ENCODE data around the gene CMIP. TPM values are rescaled to one million over a fixed set of nuclear protein-coding genes. Genes with fewer than 3 reads are reported as not detected.

The CMIP gene
- total and polyA plus RNA-seq, 10 of the 15 experiments (the other 5 are each of a cell fraction or from before 2014, with no cell fraction given) = 1.2 to 43.2 (median 4.4) TPM

DNA sequence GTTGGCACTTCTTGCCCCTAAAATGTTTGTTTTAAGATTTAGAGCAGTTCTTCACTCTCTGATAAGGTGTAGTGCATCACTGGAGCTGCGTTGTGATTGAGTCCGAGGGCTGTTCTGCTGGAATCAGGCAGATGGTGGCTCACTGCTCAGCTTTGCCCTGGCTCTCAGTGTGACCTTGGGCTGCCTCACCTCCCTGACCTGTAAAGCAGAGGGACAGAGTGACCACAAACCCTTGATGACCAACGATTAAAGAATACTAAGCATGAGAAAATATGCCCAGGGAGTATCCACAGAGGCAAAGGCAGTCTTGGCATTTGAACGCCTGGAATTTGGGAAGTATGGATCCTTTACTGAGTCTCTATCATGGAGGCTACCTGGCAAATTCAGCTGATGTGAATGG, 18.1 kb downstream of the CMIP start:
- in situ Hi-C loops (cut with MboI) (no loop called here), intact Hi-C loops (cut with micrococcal nuclease; ENCODE audit: unreplicated experiment) (no loop called here)
- WGBS (ENCODE audit: insufficient coverage, insufficient replicate concordance, low lambda C conversion rate, missing lambda C conversion rate) = 96% methylated on average over 4 of the region's 4 CpGs
- Histone ChIP-seq H2AFZ (ENCODE audit: control insufficient read depth, low read depth, low read length) (no peak overlapping the region), H3K36me3 (ENCODE audit: control insufficient read depth in 2 of 2, insufficient read depth in 2 of 2, low read length in 1 of 2) (peaks cover 0 to 7% of the 10 kb centered on the region in 2 experiments), H3K4me1 (ENCODE audit: control insufficient read depth, insufficient read depth, low read length) (0 out of 2 replicates have a peak, but pooled peaks cover 1% of the 10 kb centered on the region), H3K9me3 (replicated peaks; ENCODE audit: control insufficient read depth, insufficient read depth, low read length) (no peaks in the 10 kb centered on the region), H3K9ac (ENCODE audit: control insufficient read depth, insufficient read depth, low read length) (no peak overlapping the region), H3K4me2 (ENCODE audit: control insufficient read depth, insufficient read depth) (no peak overlapping the region), H3K79me2 (ENCODE audit: control insufficient read depth, insufficient read depth, low read length) (peaks cover 28% of the 10 kb centered on the region), H3K4me3 (no peak overlapping the region), H4K20me1 (ENCODE audit: control insufficient read depth, insufficient read depth) (no peaks in the 10 kb centered on the region), H3K27me3 (replicated peaks in 1 of 2; ENCODE audit: control insufficient read depth in 2 of 2, insufficient read depth in 2 of 2, low read length in 1 of 2) (no peaks in the 10 kb centered on the region), H3K27ac (ENCODE audit: control insufficient read depth, insufficient read depth) (no peak overlapping the region)
- ChIA-PET POLR2A (no interaction called here), SMC1A (ENCODE audit: uncharacterized antibody, unreplicated experiment) (interaction anchor here (0.9 to 1.2 kb wide), 3 partner anchors 12 to 19 kb away, joined by 3 read pairs; no protein-coding TSS in a partner anchor), RAD21 (ENCODE audit: unreplicated experiment) (interaction anchor here (1.1 kb wide), 1 partner anchor 22 kb away, joined by 3 read pairs; no protein-coding TSS in a partner anchor), CTCF (no interaction called here)
- DNase-seq (ENCODE audit: low read depth, low spot score) (no peak), ATAC-seq (no peak), FAIRE-seq (no peak)
- TF ChIP-seq NFYB (IDR thresholded peaks at IDR 0.05; ENCODE audit: insufficient read depth, low read depth, low read length) (no peak), ASH2L (IDR thresholded peaks at IDR 0.05; ENCODE audit: borderline replicate concordance, low read depth) (no peak), ZNF217 (IDR thresholded peaks at IDR 0.05) (no peak), SRF (IDR thresholded peaks at IDR 0.05; ENCODE audit: low read depth in 2 of 2, low read length in 2 of 2) (no peak), BRCA1 (IDR thresholded peaks at IDR 0.05; ENCODE audit: low read depth, low read length) (no peak), HCFC1 (IDR thresholded peaks at IDR 0.05; ENCODE audit: low read length) (no peak), BACH1 (IDR thresholded peaks at IDR 0.05; ENCODE audit: borderline replicate concordance) (no peak), NR2F1 (conservative IDR thresholded peaks at IDR 0.05) (no peak), STAT3 (IDR thresholded peaks at IDR 0.05; ENCODE audit: low read depth, low read length) (no peak), MYB (IDR thresholded peaks at IDR 0.05; ENCODE audit: borderline replicate concordance, low read depth, low read length) (no peak), RUNX3 (IDR thresholded peaks at IDR 0.05; ENCODE audit: low read length) (no peak)
- TF ChIP-seq, protein P1, sequence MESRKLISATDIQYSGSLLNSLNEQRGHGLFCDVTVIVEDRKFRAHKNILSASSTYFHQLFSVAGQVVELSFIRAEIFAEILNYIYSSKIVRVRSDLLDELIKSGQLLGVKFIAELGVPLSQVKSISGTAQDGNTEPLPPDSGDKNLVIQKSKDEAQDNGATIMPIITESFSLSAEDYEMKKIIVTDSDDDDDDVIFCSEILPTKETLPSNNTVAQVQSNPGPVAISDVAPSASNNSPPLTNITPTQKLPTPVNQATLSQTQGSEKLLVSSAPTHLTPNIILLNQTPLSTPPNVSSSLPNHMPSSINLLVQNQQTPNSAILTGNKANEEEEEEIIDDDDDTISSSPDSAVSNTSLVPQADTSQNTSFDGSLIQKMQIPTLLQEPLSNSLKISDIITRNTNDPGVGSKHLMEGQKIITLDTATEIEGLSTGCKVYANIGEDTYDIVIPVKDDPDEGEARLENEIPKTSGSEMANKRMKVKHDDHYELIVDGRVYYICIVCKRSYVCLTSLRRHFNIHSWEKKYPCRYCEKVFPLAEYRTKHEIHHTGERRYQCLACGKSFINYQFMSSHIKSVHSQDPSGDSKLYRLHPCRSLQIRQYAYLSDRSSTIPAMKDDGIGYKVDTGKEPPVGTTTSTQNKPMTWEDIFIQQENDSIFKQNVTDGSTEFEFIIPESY (IDR thresholded peaks at IDR 0.05) = no peak
- no TSS peak for BruUV-seq (replicated peaks)

Data from GM12878 (cell line).